Uterus (tissue), 4 donors: ENCODE data around the gene STK11IP. TPM values are rescaled to one million over a fixed set of nuclear protein-coding genes. Genes with fewer than 3 reads are reported as not detected.

Experiments
- DNase-seq, 2 donors: peaks; one replicate each; pipeline ENCODE4 v3.0.0-alpha.2; 2019 to 2020
- H3K27ac ChIP-seq, 2 donors: fragments of 200-600 bp; sonication (generic); 1 replicate in 1 of 2; 2 replicates in 1 of 2; pipeline ENCODE4 v1.5.1; 2016 to 2018
- H3K27me3 ChIP-seq, 2 donors: fragments of 200-600 bp; sonication (generic); one replicate each; pipeline ENCODE4 v1.5.1; 2018 to 2019; ENCODE audit warnings: control low read depth in 1 of 2
- H3K36me3 ChIP-seq, 2 donors: fragments of 200-600 bp; sonication (generic); one replicate each; pipeline ENCODE4 v1.5.1; 2019; ENCODE audit warnings: control low read depth in 1 of 2
- H3K4me1 ChIP-seq, 2 donors: fragments of 200-600 bp; sonication (generic); one replicate each; pipeline ENCODE4 v1.5.1; 2018 to 2019; ENCODE audit warnings: control low read depth in 1 of 2
- H3K4me3 ChIP-seq, 2 donors: fragments of 200-600 bp; sonication (generic); 1 replicate in 1 of 2; 2 replicates in 1 of 2; pipeline ENCODE4 v1.5.1; 2018 to 2019; ENCODE audit warnings: mild to moderate bottlenecking in 1 of 2
- H3K9me3 ChIP-seq, 2 donors: fragments of 200-600 bp; sonication (generic); one replicate each; pipeline ENCODE4 v1.5.1; 2019; ENCODE audit warnings: control low read depth in 1 of 2
- CTCF ChIP-seq, 4 experiments: fragments of 200-600 bp in 2 of 4; fragments of 450-650 bp in 2 of 4; sonication (generic) in 2 of 4; IDR thresholded peaks; one replicate each; pipeline ENCODE4 v1.5.1; 2016 to 2019; ENCODE audit warnings: antibody characterized with exemption in 4 of 4, mild to moderate bottlenecking in 2 of 4, moderate library complexity in 1 of 4
- POLR2A ChIP-seq, 2 donors: fragments of 450-650 bp; IDR thresholded peaks; one replicate each; pipeline ENCODE4 v1.6.1; 2016; ENCODE audit warnings: antibody characterized with exemption in 2 of 2, mild to moderate bottlenecking in 1 of 2, moderate library complexity in 1 of 2
- intact Hi-C: fragments of 100-400 bp; cut with DNase I; formaldehyde crosslinking; loops from one replicate; pipeline ENCODE4 v1.15.1; 2023; ENCODE audit warnings: low total_unique reads
- total RNA-seq, 4 donors: library from RNA; depleted of rRNA in 3 of 4; stranded (reverse); fragments of >200 nt in 3 of 4; gene quantifications; one replicate each; pipeline versions ENCODE4 v1.1.0 to v1.2.4, GENCODE V29; 2014 to 2023
- donor health status: DM: yes; HTN: yes; CAD: no.

Gene STK11IP
- total RNA-seq, 4 donors from 2014 or later: 0.51 to 28.0 (median 13.1) TPM

DNA sequence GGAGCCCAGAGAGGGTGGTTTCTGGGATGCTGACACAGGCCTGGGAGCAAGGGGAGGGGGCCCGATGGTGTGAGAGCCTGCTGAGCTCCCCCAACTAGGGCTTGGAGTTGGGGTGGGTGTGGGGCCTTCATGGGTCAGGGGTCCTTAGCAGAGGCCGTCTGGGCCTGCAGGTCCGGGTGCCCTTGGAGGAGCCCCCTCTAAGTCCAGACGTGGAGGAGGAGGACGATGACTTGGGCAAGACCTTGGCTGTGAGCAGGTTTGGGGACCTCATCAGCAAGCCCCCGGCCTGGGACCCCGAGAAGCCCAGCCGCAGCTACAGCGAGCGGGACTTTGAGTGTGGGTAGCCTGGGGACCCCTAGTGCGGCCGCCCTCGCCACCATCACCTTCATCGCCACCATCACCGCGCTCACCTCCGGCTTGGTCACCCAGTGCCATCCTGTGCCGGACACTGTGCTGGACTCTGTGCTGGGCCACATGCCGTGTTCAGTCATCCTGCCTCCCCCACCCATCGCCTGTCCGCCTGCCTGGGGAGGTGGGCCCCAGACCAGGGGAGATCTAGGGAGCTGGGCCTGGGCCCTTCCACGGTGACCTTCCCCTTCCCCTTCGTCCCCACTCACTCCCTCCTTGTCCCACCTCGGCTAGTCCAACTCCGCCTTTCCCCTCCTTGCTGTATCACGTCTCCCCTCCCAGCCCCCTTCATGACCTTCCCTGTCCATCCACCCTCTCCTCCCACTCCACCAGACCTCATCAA is 30.8 kb downstream of the STK11IP start:
- no peaks in the 10 kb centered on the region for H3K4me1 ChIP-seq
- TF ChIP-seq POLR2A (IDR thresholded peaks at IDR 0.05): no peak
- no peak for TF ChIP-seq CTCF (IDR thresholded peaks at IDR 0.05)
- H3K4me3 ChIP-seq: peak overlapping the region; percentile 35 to 85
- intact Hi-C loops: no loop called here
- H3K36me3 ChIP-seq: no peaks in the 10 kb centered on the region
- no peaks in the 10 kb centered on the region for H3K9me3 ChIP-seq
- DNase-seq: peak; percentile 16 to 17
- peak overlapping the region in 1 of 2 donors; percentile 60 for H3K27ac ChIP-seq
- H3K27me3 ChIP-seq: peaks cover 0 to 3% of the 10 kb centered on the region in 2 donors

- H3K27ac ChIP-seq: no peak overlapping the region
- DNase-seq: peak in 1 of 2 donors; percentile 14
- H3K36me3 ChIP-seq: no peaks in the 10 kb centered on the region
- no peaks in the 10 kb centered on the region for H3K9me3 ChIP-seq
- TF ChIP-seq POLR2A (IDR thresholded peaks at IDR 0.05) (no peak), CTCF (IDR thresholded peaks at IDR 0.05) (no peak)
- H3K4me3 ChIP-seq: no peak overlapping the region
- H3K4me1 ChIP-seq: no peaks in the 10 kb centered on the region
- intact Hi-C loops: no loop called here
- peaks cover 0 to 3% of the 10 kb centered on the region in 2 donors for H3K27me3 ChIP-seq
Observed at GRCh38 chr2:219628986-219629901, 31.6 kb downstream of the STK11IP start.

- H3K27ac ChIP-seq: no peak overlapping the region
- H3K27me3 ChIP-seq: peaks cover 0 to 3% of the 10 kb centered on the region in 2 donors
- H3K4me1 ChIP-seq: no peaks in the 10 kb centered on the region
- intact Hi-C loops: loop anchor here (10.0 kb wide), 1 partner anchor 65 kb away; no protein-coding TSS in a partner anchor
- no peak for TF ChIP-seq CTCF (IDR thresholded peaks at IDR 0.05)
- no peaks in the 10 kb centered on the region for H3K9me3 ChIP-seq
- H3K36me3 ChIP-seq: no peaks in the 10 kb centered on the region
- DNase-seq: no peak
- H3K4me3 ChIP-seq: no peak overlapping the region
Observed at GRCh38 chr2:219629976-219630695, 32.5 kb downstream of the STK11IP start.

DNA sequence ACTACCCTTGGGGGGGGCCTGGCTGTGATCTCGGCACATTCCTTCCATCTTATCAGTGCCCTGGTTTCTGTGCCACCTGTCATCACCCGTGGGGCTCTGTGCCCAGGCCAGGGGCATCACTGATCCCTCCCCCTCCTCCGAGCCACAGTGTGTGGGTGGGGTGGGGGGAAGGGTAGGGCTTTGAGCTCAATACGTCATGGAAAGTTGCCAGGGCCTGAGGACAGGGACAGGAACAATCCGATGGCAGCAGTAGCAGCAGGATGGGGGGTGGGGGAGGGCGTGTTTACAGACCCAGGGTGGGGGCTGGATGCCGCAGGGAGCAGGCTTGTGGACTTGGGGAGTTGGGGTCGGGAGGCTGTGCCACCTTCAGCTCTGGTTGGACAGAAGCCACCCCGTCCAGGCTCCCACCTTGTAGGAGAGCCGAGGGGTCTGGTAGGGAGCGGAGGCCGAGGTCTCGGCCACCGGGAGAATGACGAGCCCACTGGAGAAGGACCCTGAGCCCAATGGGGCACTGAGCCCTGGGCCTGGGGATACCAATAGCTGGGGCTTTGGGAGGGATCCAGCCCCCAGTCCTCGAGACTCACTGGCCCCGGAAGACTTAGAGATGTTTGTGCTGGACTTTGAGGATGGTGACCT is 33.2 kb downstream of the STK11IP start:
- Histone ChIP-seq H3K27me3 (peaks cover 0 to 3% of the 10 kb centered on the region in 2 donors), H3K4me3 (no peak overlapping the region), H3K36me3 (no peaks in the 10 kb centered on the region), H3K27ac (no peak overlapping the region), H3K9me3 (no peaks in the 10 kb centered on the region), H3K4me1 (no peaks in the 10 kb centered on the region)
- TF ChIP-seq POLR2A (IDR thresholded peaks at IDR 0.05) (no peak), CTCF (IDR thresholded peaks at IDR 0.05) (no peak)
- peak; percentile 17 to 23 for DNase-seq
- intact Hi-C loops: loop anchor here (10.0 kb wide), 1 partner anchor 66 kb away; no protein-coding TSS in a partner anchor
